ENCODE measurements around the gene TASP1.
"Not testable (repeated sequence)": the region's sequence is repeated elsewhere in the genome, so short reads cannot be mapped to it uniquely, and the experiment has no call there.

TASP1 gene

DNA sequence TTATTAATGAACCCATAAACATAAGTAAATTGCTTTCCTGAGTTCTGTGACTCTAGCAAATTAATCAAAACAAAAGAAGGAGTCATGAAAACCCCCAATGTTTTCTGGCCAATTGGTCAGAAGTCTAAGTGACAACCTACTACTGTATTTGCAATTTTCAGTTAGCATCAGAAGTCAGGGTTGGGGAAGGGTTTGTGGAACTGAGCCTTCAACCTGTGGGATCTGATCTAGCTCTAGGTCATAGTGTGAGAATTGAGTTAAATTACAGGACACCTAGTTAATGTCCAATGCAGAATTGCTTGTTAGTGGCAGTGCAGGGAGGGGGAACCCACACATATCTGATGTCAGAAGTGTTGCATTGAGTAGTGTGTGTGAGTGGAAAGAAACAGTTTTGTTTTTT is 275.3 kb downstream of the TASP1 start:
- no peaks in the 10 kb centered on the region for H3K36me3 ChIP-seq (ENCODE audit: control insufficient read depth in 2 of 2, insufficient read depth in 2 of 2, low read length in 2 of 2)

DNA sequence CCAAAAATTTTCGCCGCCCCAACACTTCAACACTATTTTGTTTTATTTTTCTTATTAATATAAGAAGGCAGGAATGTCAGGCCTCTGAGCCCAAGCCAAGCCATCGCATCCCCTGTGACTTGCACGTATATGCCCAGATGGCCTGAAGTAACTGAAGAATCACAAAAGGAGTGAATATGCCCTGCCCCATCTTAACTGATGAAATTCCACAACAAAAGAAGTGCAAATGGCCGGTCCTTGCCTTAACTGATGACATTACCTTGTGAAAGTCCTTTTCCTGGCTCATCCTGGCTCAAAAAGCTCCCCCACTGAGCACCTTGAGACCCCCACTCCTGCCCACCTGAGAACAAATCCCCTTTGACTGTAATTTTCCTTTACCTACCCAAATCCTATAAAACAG is 276.6 kb downstream of the TASP1 start:
- H3K4me1 ChIP-seq (ENCODE audit: control insufficient read depth in 2 of 2, insufficient read depth in 2 of 2, low read length in 2 of 2); H3K9me3 ChIP-seq (ENCODE audit: control insufficient read depth in 2 of 2, low read length in 2 of 2); H3K9ac ChIP-seq (ENCODE audit: low read depth in 1 of 2, low read length in 2 of 2); H3K36me3 ChIP-seq (ENCODE audit: control insufficient read depth in 2 of 2, insufficient read depth in 2 of 2, low read length in 2 of 2); H3K4me3 ChIP-seq (ENCODE audit: low read length in 2 of 2); H3K27me3 ChIP-seq (ENCODE audit: control insufficient read depth in 2 of 2, insufficient read depth in 2 of 2, low read length in 2 of 2); H3K27ac ChIP-seq (ENCODE audit: low read depth in 2 of 2, low read length in 2 of 2): not testable (repeated sequence)

More for the DNA sequence above, 275.3 kb downstream of the TASP1 start:
- no peaks in the 10 kb centered on the region for H3K9me3 ChIP-seq (ENCODE audit: control insufficient read depth in 2 of 2, low read length in 2 of 2)
- no peak overlapping the region for H3K9ac ChIP-seq (ENCODE audit: low read depth in 1 of 2, low read length in 2 of 2)
- H3K4me3 ChIP-seq (ENCODE audit: low read length in 2 of 2), result no peak overlapping the region
- no peaks in the 10 kb centered on the region for H3K4me1 ChIP-seq (ENCODE audit: control insufficient read depth in 2 of 2, insufficient read depth in 2 of 2, low read length in 2 of 2)
- H3K27me3 ChIP-seq (ENCODE audit: control insufficient read depth in 2 of 2, insufficient read depth in 2 of 2, low read length in 2 of 2), result no peaks in the 10 kb centered on the region
- H3K27ac ChIP-seq (ENCODE audit: low read depth in 2 of 2, low read length in 2 of 2), result no peak overlapping the region

DNA sequence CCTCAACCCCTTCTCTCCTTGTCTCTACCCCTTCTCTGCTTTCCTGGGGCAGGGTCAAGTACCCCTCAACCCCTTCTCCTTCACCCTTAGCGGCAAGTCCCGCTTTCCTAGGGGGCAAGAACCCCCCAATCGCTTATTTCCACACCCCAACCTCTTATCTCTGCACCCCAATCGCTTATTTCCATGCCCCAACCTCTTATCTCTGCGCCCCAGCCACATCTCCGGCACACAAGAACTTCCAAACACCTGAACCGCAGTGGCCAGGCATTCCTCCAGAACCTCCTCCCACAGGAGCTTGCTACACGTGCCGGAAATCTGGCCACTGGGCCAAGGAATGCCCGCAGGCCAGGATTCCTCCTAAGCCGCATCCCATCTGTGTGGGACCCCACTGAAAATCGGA is 279.8 kb downstream of the TASP1 start:
- not testable (repeated sequence) for H3K4me3 ChIP-seq (ENCODE audit: low read length in 2 of 2); H3K4me1 ChIP-seq (ENCODE audit: control insufficient read depth in 2 of 2, insufficient read depth in 2 of 2, low read length in 2 of 2); H3K36me3 ChIP-seq (ENCODE audit: control insufficient read depth in 2 of 2, insufficient read depth in 2 of 2, low read length in 2 of 2); H3K9ac ChIP-seq (ENCODE audit: low read depth in 1 of 2, low read length in 2 of 2); H3K27me3 ChIP-seq (ENCODE audit: control insufficient read depth in 2 of 2, insufficient read depth in 2 of 2, low read length in 2 of 2); H3K27ac ChIP-seq (ENCODE audit: low read depth in 2 of 2, low read length in 2 of 2); H3K9me3 ChIP-seq (ENCODE audit: control insufficient read depth in 2 of 2, low read length in 2 of 2)

- not testable (repeated sequence) for H3K9ac ChIP-seq (ENCODE audit: low read depth in 1 of 2, low read length in 2 of 2); H3K36me3 ChIP-seq (ENCODE audit: control insufficient read depth in 2 of 2, insufficient read depth in 2 of 2, low read length in 2 of 2); H3K27me3 ChIP-seq (ENCODE audit: control insufficient read depth in 2 of 2, insufficient read depth in 2 of 2, low read length in 2 of 2); H3K4me3 ChIP-seq (ENCODE audit: low read length in 2 of 2); H3K4me1 ChIP-seq (ENCODE audit: control insufficient read depth in 2 of 2, insufficient read depth in 2 of 2, low read length in 2 of 2); H3K27ac ChIP-seq (ENCODE audit: low read depth in 2 of 2, low read length in 2 of 2); H3K9me3 ChIP-seq (ENCODE audit: control insufficient read depth in 2 of 2, low read length in 2 of 2)
Measured at GRCh38 chr20:13357782-13358181, 280.9 kb downstream of the TASP1 start.

- Histone ChIP-seq H3K9ac (ENCODE audit: low read depth in 1 of 2, low read length in 2 of 2) (no peak overlapping the region), H3K9me3 (ENCODE audit: control insufficient read depth in 2 of 2, low read length in 2 of 2) (no peaks in the 10 kb centered on the region), H3K27me3 (ENCODE audit: control insufficient read depth in 2 of 2, insufficient read depth in 2 of 2, low read length in 2 of 2) (no peaks in the 10 kb centered on the region), H3K4me1 (ENCODE audit: control insufficient read depth in 2 of 2, insufficient read depth in 2 of 2, low read length in 2 of 2) (no peaks in the 10 kb centered on the region), H3K4me3 (ENCODE audit: low read length in 2 of 2) (no peak overlapping the region), H3K27ac (ENCODE audit: low read depth in 2 of 2, low read length in 2 of 2) (no peak overlapping the region), H3K36me3 (ENCODE audit: control insufficient read depth in 2 of 2, insufficient read depth in 2 of 2, low read length in 2 of 2) (no peaks in the 10 kb centered on the region)
Measured at GRCh38 chr20:13356591-13356990, 282.1 kb downstream of the TASP1 start.

GRCh38 chr20:13355941-13356486 is 282.7 kb downstream of the TASP1 start:
- Histone ChIP-seq H3K9ac (ENCODE audit: low read depth in 1 of 2, low read length in 2 of 2) (no peak overlapping the region), H3K9me3 (ENCODE audit: control insufficient read depth in 2 of 2, low read length in 2 of 2) (no peaks in the 10 kb centered on the region), H3K36me3 (ENCODE audit: control insufficient read depth in 2 of 2, insufficient read depth in 2 of 2, low read length in 2 of 2) (no peaks in the 10 kb centered on the region), H3K4me1 (ENCODE audit: control insufficient read depth in 2 of 2, insufficient read depth in 2 of 2, low read length in 2 of 2) (no peaks in the 10 kb centered on the region), H3K4me3 (ENCODE audit: low read length in 2 of 2) (no peak overlapping the region), H3K27ac (ENCODE audit: low read depth in 2 of 2, low read length in 2 of 2) (no peak overlapping the region), H3K27me3 (ENCODE audit: control insufficient read depth in 2 of 2, insufficient read depth in 2 of 2, low read length in 2 of 2) (no peaks in the 10 kb centered on the region)

DNA sequence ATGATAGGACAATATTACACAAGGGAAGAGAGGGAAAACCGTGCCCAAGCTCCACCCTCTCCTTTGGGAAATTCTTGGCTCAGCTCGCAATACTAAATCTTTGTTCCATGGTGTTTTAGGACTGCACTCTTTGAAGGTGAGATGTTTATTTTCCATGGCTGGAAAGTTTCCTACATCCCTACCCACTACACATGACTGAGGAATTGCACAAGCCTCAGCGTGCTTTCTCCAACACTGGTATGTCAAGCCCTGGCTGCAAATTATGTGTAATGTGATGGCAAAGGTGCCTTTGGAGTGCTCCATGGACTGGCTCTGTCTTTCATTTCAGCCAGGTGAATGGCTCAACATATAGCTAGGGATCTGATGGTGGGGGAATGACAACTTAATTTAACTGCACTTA is 283.3 kb downstream of the TASP1 start:
- Histone ChIP-seq H3K4me3 (ENCODE audit: low read length in 2 of 2) (no peak overlapping the region), H3K9me3 (ENCODE audit: control insufficient read depth in 2 of 2, low read length in 2 of 2) (no peaks in the 10 kb centered on the region), H3K9ac (ENCODE audit: low read depth in 1 of 2, low read length in 2 of 2) (no peak overlapping the region), H3K27ac (ENCODE audit: low read depth in 2 of 2, low read length in 2 of 2) (no peak overlapping the region), H3K27me3 (ENCODE audit: control insufficient read depth in 2 of 2, insufficient read depth in 2 of 2, low read length in 2 of 2) (no peaks in the 10 kb centered on the region), H3K4me1 (ENCODE audit: control insufficient read depth in 2 of 2, insufficient read depth in 2 of 2, low read length in 2 of 2) (no peaks in the 10 kb centered on the region), H3K36me3 (ENCODE audit: control insufficient read depth in 2 of 2, insufficient read depth in 2 of 2, low read length in 2 of 2) (no peaks in the 10 kb centered on the region)

DNA sequence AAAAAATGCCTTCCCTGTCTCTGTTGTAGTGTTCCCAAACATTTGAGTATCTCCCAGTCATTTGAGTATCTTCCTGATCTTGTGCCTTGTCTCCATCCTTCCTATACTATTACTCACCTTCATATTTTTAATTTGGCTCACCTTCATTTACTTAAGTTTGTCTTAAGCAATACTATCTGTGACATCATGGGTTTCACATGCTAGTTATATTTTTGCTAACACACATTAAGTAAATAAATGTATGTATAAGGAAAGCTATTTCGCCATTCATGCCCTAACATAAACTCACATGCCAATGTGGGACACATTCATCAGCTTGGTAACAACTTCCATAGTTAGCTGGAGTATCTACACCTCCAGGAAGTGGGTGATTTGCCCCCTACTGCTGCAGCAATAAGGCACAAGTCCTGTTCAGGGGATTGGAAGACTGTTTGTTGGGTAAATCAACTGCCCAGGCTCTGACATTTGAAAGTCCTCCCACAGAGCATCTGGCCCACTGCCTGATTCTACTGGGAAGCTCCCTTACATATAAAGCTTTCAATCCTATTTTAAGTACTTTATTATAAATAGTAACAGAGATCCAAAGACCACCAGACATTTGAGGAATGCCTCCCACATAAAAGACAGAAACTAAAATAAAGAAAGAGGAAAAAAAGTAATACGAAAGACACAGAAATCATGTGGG is 285.3 kb downstream of the TASP1 start:
- H3K36me3 ChIP-seq (ENCODE audit: control insufficient read depth in 2 of 2, insufficient read depth in 2 of 2, low read length in 2 of 2), result no peaks in the 10 kb centered on the region
- H3K27me3 ChIP-seq (ENCODE audit: control insufficient read depth in 2 of 2, insufficient read depth in 2 of 2, low read length in 2 of 2), result no peaks in the 10 kb centered on the region
- no peak overlapping the region for H3K9ac ChIP-seq (ENCODE audit: low read depth in 1 of 2, low read length in 2 of 2)
- H3K4me1 ChIP-seq (ENCODE audit: control insufficient read depth in 2 of 2, insufficient read depth in 2 of 2, low read length in 2 of 2), result no peaks in the 10 kb centered on the region
- no peaks in the 10 kb centered on the region for H3K9me3 ChIP-seq (ENCODE audit: control insufficient read depth in 2 of 2, low read length in 2 of 2)
- H3K27ac ChIP-seq (ENCODE audit: low read depth in 2 of 2, low read length in 2 of 2), result no peak overlapping the region
- H3K4me3 ChIP-seq (ENCODE audit: low read length in 2 of 2), result no peak overlapping the region

DNA sequence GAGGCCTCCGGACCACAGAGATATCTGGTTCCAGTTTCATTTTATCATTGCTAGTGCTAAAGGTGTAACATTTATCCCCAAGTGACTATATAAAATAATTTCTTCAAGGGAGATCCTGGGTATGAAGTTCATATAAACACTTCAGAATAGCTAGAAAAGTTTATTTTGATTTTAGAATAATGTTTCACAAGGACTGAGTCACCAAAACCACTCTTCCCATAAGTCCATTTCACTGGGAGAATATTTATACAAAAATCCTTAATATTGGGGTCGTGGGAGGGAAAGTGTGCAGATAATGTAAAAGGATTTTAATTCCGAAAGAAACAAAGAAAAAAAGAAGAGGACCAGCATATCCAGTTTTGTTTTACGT is 289.5 kb downstream of the TASP1 start:
- Histone ChIP-seq H3K27me3 (ENCODE audit: control insufficient read depth in 2 of 2, insufficient read depth in 2 of 2, low read length in 2 of 2) (no peaks in the 10 kb centered on the region), H3K9ac (ENCODE audit: low read depth in 1 of 2, low read length in 2 of 2) (no peak overlapping the region), H3K9me3 (ENCODE audit: control insufficient read depth in 2 of 2, low read length in 2 of 2) (no peaks in the 10 kb centered on the region), H3K36me3 (ENCODE audit: control insufficient read depth in 2 of 2, insufficient read depth in 2 of 2, low read length in 2 of 2) (no peaks in the 10 kb centered on the region), H3K4me3 (ENCODE audit: low read length in 2 of 2) (no peak overlapping the region), H3K4me1 (ENCODE audit: control insufficient read depth in 2 of 2, insufficient read depth in 2 of 2, low read length in 2 of 2) (no peaks in the 10 kb centered on the region), H3K27ac (ENCODE audit: low read depth in 2 of 2, low read length in 2 of 2) (no peak overlapping the region)

GRCh38 chr20:13348311-13349234 is 290.2 kb downstream of the TASP1 start:
- Histone ChIP-seq H3K4me3 (ENCODE audit: low read length in 2 of 2) (no peak overlapping the region), H3K9ac (ENCODE audit: low read depth in 1 of 2, low read length in 2 of 2) (no peak overlapping the region), H3K9me3 (ENCODE audit: control insufficient read depth in 2 of 2, low read length in 2 of 2) (no peaks in the 10 kb centered on the region), H3K36me3 (ENCODE audit: control insufficient read depth in 2 of 2, insufficient read depth in 2 of 2, low read length in 2 of 2) (no peaks in the 10 kb centered on the region), H3K27me3 (ENCODE audit: control insufficient read depth in 2 of 2, insufficient read depth in 2 of 2, low read length in 2 of 2) (no peaks in the 10 kb centered on the region), H3K4me1 (ENCODE audit: control insufficient read depth in 2 of 2, insufficient read depth in 2 of 2, low read length in 2 of 2) (no peaks in the 10 kb centered on the region), H3K27ac (ENCODE audit: low read depth in 2 of 2, low read length in 2 of 2) (no peak overlapping the region)

All from mucosa of rectum (tissue), 2 donors.